Transverse colon (tissue), 4 donors: Measurements from ENCODE around the gene CACTIN. TPM values are rescaled to one million over a fixed set of nuclear protein-coding genes. Genes with fewer than 3 reads are reported as not detected.

ENCODE experiments used
- DNase-seq: peaks from one replicate; pipeline ENCODE4 v3.0.0-alpha.2; 2019
- H3K27ac ChIP-seq, 4 donors: fragments of 200-600 bp; sonication (generic); 2 replicates each; pipeline ENCODE4 v1.5.1; 2016 to 2018; ENCODE audit warnings: inconsistent platforms in 4 of 4
- H3K27me3 ChIP-seq: fragments of 200-600 bp; sonication (generic); 2 replicates; pipeline ENCODE4 v1.5.1; 2017; ENCODE audit warnings: inconsistent platforms
- H3K36me3 ChIP-seq, 4 donors: fragments of 200-600 bp; sonication (generic); 2 replicates each; pipeline ENCODE4 v1.5.1; 2017 to 2019; ENCODE audit warnings: inconsistent platforms in 4 of 4
- H3K4me1 ChIP-seq, 4 donors: fragments of 200-600 bp; sonication (generic); 2 replicates each; pipeline ENCODE4 v1.5.1; 2017 to 2020; ENCODE audit warnings: inconsistent platforms in 4 of 4
- H3K4me3 ChIP-seq, 4 donors: fragments of 200-600 bp; sonication (generic); 1 replicate in 1 of 4; 2 replicates in 3 of 4; pipeline versions ENCODE4 v1.5.1 to v1.6.1; 2017 to 2019; ENCODE audit warnings: inconsistent platforms in 4 of 4
- H3K9me3 ChIP-seq, 2 donors: fragments of 200-600 bp; sonication (generic); 2 replicates each; pipeline ENCODE4 v1.5.1; 2017 to 2019; ENCODE audit warnings: inconsistent platforms in 2 of 2
- EP300 ChIP-seq: sonication (generic); formaldehyde crosslinking; IDR thresholded peaks from one replicate; pipeline ENCODE4 v1.6.1; 2017; ENCODE audit warnings: antibody characterized with exemption, low read depth
- POLR2A ChIP-seq: fragments of 450-650 bp; IDR thresholded peaks from one replicate; pipeline ENCODE4 v1.6.1; 2016; ENCODE audit warnings: antibody characterized with exemption, mild to moderate bottlenecking, moderate library complexity
- POLR2AphosphoS5 ChIP-seq, 3 donors: sonication (generic); formaldehyde crosslinking; IDR thresholded peaks; one replicate each; pipeline ENCODE4 v1.6.1; 2016; ENCODE audit warnings: antibody characterized with exemption in 3 of 3
- WGBS, 2 donors: methylation state at CpG; one replicate each; pipeline ENCODE4 v1.1.5; 2018; ENCODE audit warnings: low coverage in 1 of 2; 5-methylcytosine and 5-hydroxymethylcytosine counted together
- in situ Hi-C, 4 donors: fragments of 200-750 bp; cut with MboI; loops; one replicate each; pipeline versions ENCODE4 v1.15.0 to v1.15.1; 2017; ENCODE audit warnings: low sequenced_read_pairs in 3 of 4, low pct_ligation_motif_present in 1 of 4, low pct_unique_long_range_greater_than_20kb in 1 of 4
- intact Hi-C: fragments of 100-400 bp; cut with DNase I; formaldehyde crosslinking; loops from one replicate; pipeline ENCODE4 v1.15.1; 2023; ENCODE audit warnings: low total_unique reads
- total RNA-seq, 4 donors: library from RNA; depleted of rRNA; stranded (reverse); fragments of >200 nt; gene quantifications; one replicate each; pipeline ENCODE4 v1.1.0, GENCODE V29; 2016
- TF ChIP-seq, protein P1 (sequence below), 5 experiments: fragments of 200-600 bp in 3 of 5; fragments of 450-650 bp in 2 of 5; sonication (generic) in 3 of 5; IDR thresholded peaks; 1 replicate in 2 of 5; 2 replicates in 3 of 5; pipeline ENCODE4 v1.5.1; 2016 to 2017; ENCODE audit warnings: antibody characterized with exemption in 5 of 5, inconsistent platforms in 3 of 5, mild to moderate bottlenecking in 2 of 5, moderate library complexity in 1 of 5

Gene CACTIN
- total RNA-seq, 4 donors from 2014 or later = 21.9 to 88.4 (median 53.0) TPM

DNA sequence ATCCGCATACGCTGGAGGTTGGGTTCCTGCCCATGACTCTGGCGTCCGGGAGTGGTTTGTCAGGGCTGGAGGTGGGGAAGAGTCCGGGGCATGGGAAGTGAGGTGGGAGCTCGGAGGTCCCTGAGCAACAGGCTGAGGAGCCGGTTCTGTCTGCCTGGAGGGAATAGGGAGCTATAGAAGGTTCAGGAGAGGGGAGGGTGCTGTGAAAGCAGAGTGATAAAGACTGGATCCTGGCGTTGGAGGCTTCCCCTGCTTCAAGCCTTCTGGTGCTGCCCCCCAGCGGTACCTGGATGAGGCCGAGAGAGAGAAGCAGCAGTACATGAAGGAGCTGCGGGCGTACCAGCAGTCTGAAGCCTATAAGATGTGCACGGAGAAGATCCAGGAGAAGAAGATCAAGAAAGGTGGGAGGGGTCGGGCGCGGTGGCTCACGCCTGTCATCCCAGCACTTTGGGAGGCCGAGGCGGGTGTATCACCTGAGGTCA is 51.3 kb downstream of the CACTIN start:
- Histone ChIP-seq H3K4me3 (no peak overlapping the region), H3K4me1 (peaks cover 14 to 64% (median 53%) of the 10 kb centered on the region in 4 donors), H3K27ac (no peak overlapping the region), H3K36me3 (no peaks in the 10 kb centered on the region), H3K9me3 (no peaks in the 10 kb centered on the region), H3K27me3 (no peaks in the 10 kb centered on the region)
- intact Hi-C loops (no loop called here), in situ Hi-C loops (no loop called here)
- no peak for DNase-seq
- 86 to 92% methylated on average over 13 to 19 of the region's 19 CpGs for WGBS, 2 donors
- TF ChIP-seq EP300 = no peak
- no peak for TF ChIP-seq POLR2A
- TF ChIP-seq POLR2AphosphoS5 (IDR thresholded peaks at IDR 0.05) = no peak
- TF ChIP-seq, protein P1, sequence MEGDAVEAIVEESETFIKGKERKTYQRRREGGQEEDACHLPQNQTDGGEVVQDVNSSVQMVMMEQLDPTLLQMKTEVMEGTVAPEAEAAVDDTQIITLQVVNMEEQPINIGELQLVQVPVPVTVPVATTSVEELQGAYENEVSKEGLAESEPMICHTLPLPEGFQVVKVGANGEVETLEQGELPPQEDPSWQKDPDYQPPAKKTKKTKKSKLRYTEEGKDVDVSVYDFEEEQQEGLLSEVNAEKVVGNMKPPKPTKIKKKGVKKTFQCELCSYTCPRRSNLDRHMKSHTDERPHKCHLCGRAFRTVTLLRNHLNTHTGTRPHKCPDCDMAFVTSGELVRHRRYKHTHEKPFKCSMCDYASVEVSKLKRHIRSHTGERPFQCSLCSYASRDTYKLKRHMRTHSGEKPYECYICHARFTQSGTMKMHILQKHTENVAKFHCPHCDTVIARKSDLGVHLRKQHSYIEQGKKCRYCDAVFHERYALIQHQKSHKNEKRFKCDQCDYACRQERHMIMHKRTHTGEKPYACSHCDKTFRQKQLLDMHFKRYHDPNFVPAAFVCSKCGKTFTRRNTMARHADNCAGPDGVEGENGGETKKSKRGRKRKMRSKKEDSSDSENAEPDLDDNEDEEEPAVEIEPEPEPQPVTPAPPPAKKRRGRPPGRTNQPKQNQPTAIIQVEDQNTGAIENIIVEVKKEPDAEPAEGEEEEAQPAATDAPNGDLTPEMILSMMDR (IDR thresholded peaks at IDR 0.05) = no peak

- peak overlapping the region; percentile 74 to 85 (median 80) for H3K4me3 ChIP-seq
- peak overlapping the region; percentile 85 to 92 (median 90) for H3K27ac ChIP-seq
- no peaks in the 10 kb centered on the region for H3K27me3 ChIP-seq
- no peaks in the 10 kb centered on the region for H3K9me3 ChIP-seq
- no peaks in the 10 kb centered on the region for H3K36me3 ChIP-seq
- WGBS, 2 donors = 63% methylated on average over 51 of the region's 55 CpGs; no CpG with 5 or more reads in 1 of the 2 donors
- TF ChIP-seq, protein P1 (IDR thresholded peaks at IDR 0.05) = no peak
- no peak for TF ChIP-seq EP300
- TF ChIP-seq POLR2A = no peak
- TF ChIP-seq POLR2AphosphoS5 (IDR thresholded peaks at IDR 0.05) = no peak
- peak; percentile 96 for DNase-seq
- intact Hi-C loops (no loop called here), in situ Hi-C loops (no loop called here)
- peaks cover 14 to 65% (median 56%) of the 10 kb centered on the region in 4 donors for H3K4me1 ChIP-seq
Measured at GRCh38 chr19:3573858-3574637, 52.5 kb downstream of the CACTIN start.

GRCh38 chr19:3573162-3573857 is 53.3 kb downstream of the CACTIN start:
- DNase-seq = no peak
- 1% methylated on average over 42 of the region's 60 CpGs; no CpG with 5 or more reads in 1 of the 2 donors for WGBS, 2 donors
- H3K36me3 ChIP-seq = no peaks in the 10 kb centered on the region
- peaks cover 14 to 65% (median 56%) of the 10 kb centered on the region in 4 donors for H3K4me1 ChIP-seq
- H3K27me3 ChIP-seq = no peaks in the 10 kb centered on the region
- H3K27ac ChIP-seq = peak overlapping the region; percentile 85 to 92 (median 90)
- in situ Hi-C loops = no loop called here
- intact Hi-C loops = no loop called here
- no peak for TF ChIP-seq POLR2AphosphoS5 (IDR thresholded peaks at IDR 0.05)
- TF ChIP-seq POLR2A = no peak
- TF ChIP-seq, protein P1 (IDR thresholded peaks at IDR 0.05) = no peak
- no peak for TF ChIP-seq EP300
- H3K4me3 ChIP-seq = peak overlapping the region; percentile 74 to 85 (median 80)
- no peaks in the 10 kb centered on the region for H3K9me3 ChIP-seq

DNA sequence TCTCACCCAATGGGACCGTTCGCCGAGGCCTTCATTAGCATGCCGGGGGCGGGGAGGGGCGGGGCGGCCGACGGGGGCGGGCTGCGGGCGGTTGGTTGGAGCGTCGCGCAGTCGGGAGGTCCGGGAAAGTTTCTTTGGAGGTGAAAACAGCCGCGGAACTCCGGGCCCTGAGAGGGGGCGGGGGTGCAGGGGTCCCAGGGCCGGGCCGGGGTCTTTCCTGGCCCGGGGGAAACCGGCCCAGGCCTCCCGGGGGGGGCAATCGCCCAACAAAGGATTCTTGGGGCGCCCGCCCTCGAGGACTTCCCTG is 53.8 kb downstream of the CACTIN start, which contains the start of gene HMG20B:
TSS of gene HMG20B (plus strand) at position 90 of the 307 bp plus-strand sequence. CDS start 366 bp downstream, outside the sequence.
- H3K36me3 ChIP-seq = no peaks in the 10 kb centered on the region
- in situ Hi-C loops (no loop called here), intact Hi-C loops (no loop called here)
- 0% methylated on average over 10 of the region's 30 CpGs; no CpG with 5 or more reads in 1 of the 2 donors for WGBS, 2 donors
- TF ChIP-seq EP300 (no peak), POLR2AphosphoS5 (IDR thresholded peaks at IDR 0.05) (peak in 1 of 3 donors; percentile 42), POLR2A (peak; percentile 44)
- TF ChIP-seq, protein P1 (IDR thresholded peaks at IDR 0.05) = no peak
- H3K27me3 ChIP-seq = no peaks in the 10 kb centered on the region
- H3K27ac ChIP-seq = peak within 1 kb of the TSS; percentile 85 to 92 (median 90)
- peaks cover 14 to 60% (median 53%) of the 10 kb centered on the region in 4 donors for H3K4me1 ChIP-seq
- no peak for DNase-seq
- H3K9me3 ChIP-seq = no peaks in the 10 kb centered on the region
- H3K4me3 ChIP-seq = peak within 1 kb of the TSS; percentile 74 to 85 (median 80)
